RWPE2 (cell line): Measurements from ENCODE around the gene NECAB2.
"Not testable (repeated sequence)": the region's sequence is repeated elsewhere in the genome, so short reads cannot be mapped to it uniquely, and the experiment has no call there.

Experiments
- ATAC-seq: fragments of 200-7000 bp; cut with Tn5 transposase; 3 replicates; pipeline ENCODE4 v1.9.1; 2021; ENCODE audit warnings: low read depth
- DNase-seq: peaks from one replicate; pipeline ENCODE4 v3.0.0-alpha.2; 2020; ENCODE audit warnings: low spot score
- H3K27ac ChIP-seq: fragments of 450-650 bp; 2 replicates; pipeline ENCODE4 v1.5.1; 2017; ENCODE audit warnings: mild to moderate bottlenecking; ENCODE audit not compliant: poor library complexity, severe bottlenecking
- H3K27me3 ChIP-seq: fragments of 250-450 bp; sonication (Bioruptor Pico); 2 replicates; pipeline ENCODE4 v1.5.1; 2021; ENCODE audit warnings: mild to moderate bottlenecking, moderate library complexity; ENCODE audit not compliant: insufficient read depth, poor library complexity, severe bottlenecking
- H3K36me3 ChIP-seq: fragments of 250-450 bp; sonication (Bioruptor Pico); 2 replicates; pipeline ENCODE4 v1.5.1; 2020; ENCODE audit warnings: low read depth, mild to moderate bottlenecking, moderate library complexity
- H3K4me1 ChIP-seq: fragments of 250-450 bp; sonication (Bioruptor Pico); 2 replicates; pipeline ENCODE4 v1.5.1; 2021; ENCODE audit warnings: mild to moderate bottlenecking, moderate library complexity; ENCODE audit not compliant: insufficient read depth, poor library complexity, severe bottlenecking
- H3K4me3 ChIP-seq: fragments of 250-450 bp; sonication (Bioruptor Pico); 2 replicates; pipeline ENCODE4 v1.5.1; 2021; ENCODE audit warnings: mild to moderate bottlenecking, moderate library complexity; ENCODE audit not compliant: severe bottlenecking
- H3K9me3 ChIP-seq: fragments of 250-450 bp; sonication (Bioruptor Pico); 2 replicates; pipeline ENCODE4 v1.5.1; 2021; ENCODE audit warnings: mild to moderate bottlenecking, moderate library complexity; ENCODE audit not compliant: severe bottlenecking
- TF ChIP-seq, protein P1 (sequence below): fragments of 450-650 bp; IDR thresholded peaks from one replicate; pipeline ENCODE4 v1.5.1; 2017; ENCODE audit warnings: mild to moderate bottlenecking, moderate library complexity; ENCODE audit not compliant: poor library complexity, severe bottlenecking

The NECAB2 gene

GRCh38 chr16:83939266-83939855 lies 28.7 kb upstream of the NECAB2 start:
- ATAC-seq, result no peak
- H3K4me1 ChIP-seq, result no peaks in the 10 kb centered on the region
- no peak for DNase-seq

DNA sequence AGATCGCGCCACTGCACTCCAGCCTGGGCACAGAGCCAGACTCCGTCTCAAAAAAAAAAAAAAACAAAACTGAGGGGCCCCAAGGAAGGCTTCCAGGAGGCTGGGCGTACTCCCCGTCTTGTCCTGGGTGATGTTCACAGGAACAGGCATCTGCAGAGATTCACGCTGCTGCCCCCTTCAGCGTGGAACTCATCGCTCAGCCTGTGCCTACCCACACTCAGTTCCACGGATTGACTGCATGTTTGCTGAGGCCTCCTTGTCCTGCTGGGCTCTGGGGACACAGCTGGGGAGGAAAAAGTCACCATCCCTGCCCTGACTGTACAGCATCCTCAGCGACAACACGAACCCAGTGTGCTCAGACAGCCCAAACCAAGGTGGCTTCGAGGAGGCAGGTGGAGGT lies 27.9 kb upstream of the NECAB2 start:
- Histone ChIP-seq H3K4me1 (no peaks in the 10 kb centered on the region), H3K27ac (no peak overlapping the region), H3K36me3 (no peaks in the 10 kb centered on the region), H3K27me3 (no peaks in the 10 kb centered on the region), H3K9me3 (no peaks in the 10 kb centered on the region), H3K4me3 (no peak overlapping the region)
- ATAC-seq (no peak), DNase-seq (no peak)
- TF ChIP-seq, protein P1, sequence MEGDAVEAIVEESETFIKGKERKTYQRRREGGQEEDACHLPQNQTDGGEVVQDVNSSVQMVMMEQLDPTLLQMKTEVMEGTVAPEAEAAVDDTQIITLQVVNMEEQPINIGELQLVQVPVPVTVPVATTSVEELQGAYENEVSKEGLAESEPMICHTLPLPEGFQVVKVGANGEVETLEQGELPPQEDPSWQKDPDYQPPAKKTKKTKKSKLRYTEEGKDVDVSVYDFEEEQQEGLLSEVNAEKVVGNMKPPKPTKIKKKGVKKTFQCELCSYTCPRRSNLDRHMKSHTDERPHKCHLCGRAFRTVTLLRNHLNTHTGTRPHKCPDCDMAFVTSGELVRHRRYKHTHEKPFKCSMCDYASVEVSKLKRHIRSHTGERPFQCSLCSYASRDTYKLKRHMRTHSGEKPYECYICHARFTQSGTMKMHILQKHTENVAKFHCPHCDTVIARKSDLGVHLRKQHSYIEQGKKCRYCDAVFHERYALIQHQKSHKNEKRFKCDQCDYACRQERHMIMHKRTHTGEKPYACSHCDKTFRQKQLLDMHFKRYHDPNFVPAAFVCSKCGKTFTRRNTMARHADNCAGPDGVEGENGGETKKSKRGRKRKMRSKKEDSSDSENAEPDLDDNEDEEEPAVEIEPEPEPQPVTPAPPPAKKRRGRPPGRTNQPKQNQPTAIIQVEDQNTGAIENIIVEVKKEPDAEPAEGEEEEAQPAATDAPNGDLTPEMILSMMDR, result no peak

More at GRCh38 chr16:83939266-83939855, 28.7 kb upstream of the NECAB2 start:
- Histone ChIP-seq H3K27me3 (no peaks in the 10 kb centered on the region), H3K4me3 (no peak overlapping the region), H3K9me3 (no peaks in the 10 kb centered on the region), H3K27ac (no peak overlapping the region), H3K36me3 (no peaks in the 10 kb centered on the region)
- TF ChIP-seq, protein P1, result no peak

- Histone ChIP-seq H3K9me3 (no peaks in the 10 kb centered on the region), H3K27ac (no peak overlapping the region), H3K4me1 (no peaks in the 10 kb centered on the region), H3K4me3 (no peak overlapping the region), H3K27me3 (no peaks in the 10 kb centered on the region), H3K36me3 (no peaks in the 10 kb centered on the region)
- no peak for DNase-seq
- no peak for ATAC-seq
- TF ChIP-seq, protein P1, result no peak
Observed at GRCh38 chr16:83940630-83941378, 27.2 kb upstream of the NECAB2 start.

- not testable (repeated sequence) for ATAC-seq, H3K4me3 ChIP-seq, H3K9me3 ChIP-seq, H3K36me3 ChIP-seq, DNase-seq, H3K4me1 ChIP-seq, H3K27ac ChIP-seq, H3K27me3 ChIP-seq
Observed at GRCh38 chr16:83941546-83941945, 26.5 kb upstream of the NECAB2 start.

DNA sequence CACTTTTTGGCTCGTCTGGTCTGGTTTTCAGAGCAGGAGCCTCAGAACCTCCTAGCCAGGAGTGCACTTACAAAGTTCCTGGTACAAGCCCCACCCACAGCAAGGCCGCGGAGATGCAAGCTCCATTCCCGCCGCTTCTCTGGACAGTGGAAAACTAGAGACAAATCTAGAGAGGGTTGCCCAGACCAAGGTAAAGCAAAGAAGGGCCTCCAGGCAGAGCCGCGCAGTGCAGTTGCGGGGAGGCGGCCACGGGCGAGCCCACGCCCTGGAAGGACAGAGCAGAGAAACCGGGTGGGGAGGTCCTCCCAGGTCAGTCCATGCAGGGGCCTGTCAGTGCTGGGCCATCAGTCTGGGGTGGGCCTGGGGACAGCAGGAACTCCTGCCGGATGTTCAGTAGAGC lies 26.0 kb upstream of the NECAB2 start:
- no peak for DNase-seq
- no peaks in the 10 kb centered on the region for H3K36me3 ChIP-seq
- no peak for ATAC-seq
- no peaks in the 10 kb centered on the region for H3K27me3 ChIP-seq
- H3K9me3 ChIP-seq, result no peaks in the 10 kb centered on the region
- H3K27ac ChIP-seq, result no peak overlapping the region
- H3K4me3 ChIP-seq, result no peak overlapping the region
- TF ChIP-seq, protein P1, result no peak
- H3K4me1 ChIP-seq, result no peaks in the 10 kb centered on the region
